Gastroesophageal sphincter (tissue), 3 donors: ENCODE measurements around the gene ARMC7.

Source experiments
- CTCF ChIP-seq, 4 experiments: fragments of 200-600 bp in 2 of 4; fragments of 450-650 bp in 2 of 4; sonication (generic) in 1 of 4; IDR thresholded peaks; one replicate each; pipeline ENCODE4 v1.5.1; 2017 to 2019; ENCODE audit warnings: antibody characterized with exemption in 4 of 4, mild to moderate bottlenecking in 2 of 4, moderate library complexity in 2 of 4
- POLR2AphosphoS5 ChIP-seq: sonication (generic); formaldehyde crosslinking; IDR thresholded peaks from one replicate; pipeline ENCODE4 v1.6.1; 2017; ENCODE audit warnings: antibody characterized with exemption

DNA sequence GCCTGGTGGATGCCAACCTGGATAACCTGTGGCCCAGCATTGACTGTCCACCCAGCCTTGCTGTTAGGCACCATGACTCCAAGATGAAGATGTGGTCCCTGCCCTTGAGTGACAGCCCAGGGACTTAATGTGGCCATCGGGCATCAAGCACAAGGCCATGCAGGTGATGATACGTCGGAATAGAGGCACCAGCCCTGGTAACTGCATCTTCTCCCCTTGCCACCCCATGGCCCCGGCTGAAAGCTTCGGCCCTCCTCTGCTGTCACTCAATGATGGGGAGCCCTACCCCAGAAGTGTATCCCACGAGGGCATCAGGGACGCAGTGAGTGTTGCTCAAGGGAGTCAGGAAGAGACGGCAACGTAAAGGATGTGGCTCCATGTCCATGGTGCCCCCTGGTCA lies 19.8 kb downstream of the ARMC7 start:
- TF ChIP-seq CTCF (IDR thresholded peaks at IDR 0.05) (no peak), POLR2AphosphoS5 (no peak)
